Measurements from ENCODE around the gene CCDC88B.

- TF ChIP-seq CTCF (IDR thresholded peaks at IDR 0.05; ENCODE audit: poor library complexity, severe bottlenecking) = peak; percentile 20
- TF ChIP-seq TAF1 (IDR thresholded peaks at IDR 0.05; ENCODE audit: low read depth) = no peak
- no peak for TF ChIP-seq REST (IDR thresholded peaks at IDR 0.05; ENCODE audit: borderline replicate concordance)
- TF ChIP-seq RAD21 (conservative IDR thresholded peaks at IDR 0.05) = no peak
- no peak for TF ChIP-seq POLR2AphosphoS5 (IDR thresholded peaks at IDR 0.05)
- TF ChIP-seq MXI1 (conservative IDR thresholded peaks at IDR 0.05; ENCODE audit: poor library complexity, severe bottlenecking) = no peak
- TF ChIP-seq EP300 (conservative IDR thresholded peaks at IDR 0.05; ENCODE audit: poor library complexity, severe bottlenecking) = no peak
Observed at GRCh38 chr11:64341851-64342791, 2.1 kb downstream of the CCDC88B start.

Measured in neural cell (in vitro differentiated cells).